CD4-positive, alpha-beta T cell treated with Interleukin-15 for 4 hours (primary cell): ENCODE measurements around the gene RAB19.
A peak's percentile ranks its signal among the peaks of the same experiment; 100 is the strongest.
"Not testable (repeated sequence)": the region's sequence is repeated elsewhere in the genome, so short reads cannot be mapped to it uniquely, and the experiment has no call there.

Source experiments
- DNase-seq: peaks from one replicate; pipeline ENCODE4 v3.0.0-alpha.2; 2020; ENCODE audit warnings: low spot score

Gene RAB19

GRCh38 chr7:140402178-140402835, 1.6 kb upstream of the RAB19 start:
- peak; percentile 18 for DNase-seq

GRCh38 chr7:140404565-140405065, 757 bp downstream of the RAB19 start:
- DNase-seq: no peak

- no peak for DNase-seq
Measured at GRCh38 chr7:140415361-140415760, 11.5 kb downstream of the RAB19 start.

- DNase-seq: not testable (repeated sequence)
Measured at GRCh38 chr7:140415816-140416215, 12.0 kb downstream of the RAB19 start.

GRCh38 chr7:140416560-140416959, 12.7 kb downstream of the RAB19 start:
- DNase-seq: no peak

- DNase-seq: no peak
Measured at GRCh38 chr7:140417456-140418155, 13.7 kb downstream of the RAB19 start.

GRCh38 chr7:140418156-140418472, 14.3 kb downstream of the RAB19 start:
- not testable (repeated sequence) for DNase-seq

GRCh38 chr7:140418653-140419052, 14.8 kb downstream of the RAB19 start:
- no peak for DNase-seq

- DNase-seq: no peak
Measured at GRCh38 chr7:140421521-140421920, 17.7 kb downstream of the RAB19 start.

GRCh38 chr7:140423501-140423900, 19.6 kb downstream of the RAB19 start:
- DNase-seq: no peak

- DNase-seq: no peak
Measured at GRCh38 chr7:140425718-140426117, 21.9 kb downstream of the RAB19 start.

GRCh38 chr7:140426130-140426529, 22.3 kb downstream of the RAB19 start:
- no peak for DNase-seq

- DNase-seq: no peak
Measured at GRCh38 chr7:140433396-140433795, 29.5 kb downstream of the RAB19 start.

GRCh38 chr7:140435252-140435895, 31.5 kb downstream of the RAB19 start:
- DNase-seq: no peak

- DNase-seq: no peak
Measured at GRCh38 chr7:140439359-140439758, 35.5 kb downstream of the RAB19 start.

GRCh38 chr7:140440593-140440992, 36.7 kb downstream of the RAB19 start:
- no peak for DNase-seq

- DNase-seq: no peak
Measured at GRCh38 chr7:140441519-140441918, 37.7 kb downstream of the RAB19 start.

GRCh38 chr7:140446467-140446866, 42.6 kb downstream of the RAB19 start:
- DNase-seq: no peak

- DNase-seq: no peak
Measured at GRCh38 chr7:140447841-140448240, 44.0 kb downstream of the RAB19 start.

GRCh38 chr7:140448781-140449480, 45.1 kb downstream of the RAB19 start:
- DNase-seq: no peak

GRCh38 chr7:140451716-140452115, 47.9 kb downstream of the RAB19 start:
- DNase-seq: no peak

GRCh38 chr7:140453273-140453672, 49.4 kb downstream of the RAB19 start:
- DNase-seq: no peak
